A673 (cell line): ENCODE results near the gene ALG1. TPM values are rescaled to one million over a fixed set of nuclear protein-coding genes. Genes with fewer than 3 reads are reported as not detected.
A peak's percentile ranks its signal among the peaks of the same experiment; 100 is the strongest.

ENCODE experiments used
- BruUV-seq: library from RNA; stranded (reverse); fragments of 400-500 nt; replicated peaks from 2 replicates; lab custom pipeline; 2021; lab: Mats Ljungman, UMichigan
- CTCF ChIA-PET: fragments of 300-600 bp; sonication (Branson Sonifier 250); formaldehyde crosslinking; loops from one replicate; lab custom pipeline; 2022; ENCODE audit warnings: antibody characterized with exemption; lab: Charles Lee
- POLR2A ChIA-PET: fragments of 300-600 bp; sonication (Branson Sonifier 250); formaldehyde crosslinking; loops from one replicate; lab custom pipeline; 2022; ENCODE audit warnings: antibody characterized with exemption; ENCODE audit not compliant: low non-redundant PET; lab: Charles Lee
- DNase-seq: peaks from one replicate; pipeline ENCODE4 v3.0.0-alpha.2; 2015; ENCODE audit warnings: low spot score
- H3K27ac ChIP-seq: fragments of 200-600 bp; sonication (generic); 2 replicates; pipeline ENCODE4 v1.5.1; 2016; ENCODE audit warnings: mixed run types, low read depth, mild to moderate bottlenecking, mixed read lengths, antibody characterized with exemption, low read length; ENCODE audit not compliant: poor library complexity, severe bottlenecking
- H3K27me3 ChIP-seq: fragments of 200-600 bp; sonication (generic); replicated peaks from 2 replicates; pipeline ENCODE4 v1.6.1; 2017; ENCODE audit warnings: mixed run types, low read depth, mild to moderate bottlenecking, mixed read lengths, antibody characterized with exemption, low read length; ENCODE audit not compliant: insufficient read depth, poor library complexity
- H3K36me3 ChIP-seq: fragments of 200-600 bp; sonication (generic); 2 replicates; pipeline ENCODE4 v1.6.1; 2016; ENCODE audit warnings: mixed run types, mild to moderate bottlenecking, mixed read lengths, antibody characterized with exemption, low read length; ENCODE audit not compliant: insufficient read depth, poor library complexity, severe bottlenecking
- H3K4me1 ChIP-seq: fragments of 200-600 bp; sonication (generic); 2 replicates; pipeline ENCODE4 v1.6.1; 2017; ENCODE audit warnings: mixed run types, mild to moderate bottlenecking, mixed read lengths, antibody characterized with exemption, low read length; ENCODE audit not compliant: insufficient read depth, poor library complexity, severe bottlenecking
- H3K4me3 ChIP-seq: fragments of 200-600 bp; sonication (generic); 2 replicates; pipeline ENCODE4 v1.5.1; 2016; ENCODE audit warnings: low read depth, mixed run types, mild to moderate bottlenecking, mixed read lengths, low read length; ENCODE audit not compliant: poor library complexity, severe bottlenecking
- H3K9me3 ChIP-seq: fragments of 200-600 bp; sonication (generic); 2 replicates; pipeline ENCODE4 v1.6.1; 2016; ENCODE audit warnings: mixed run types, low read depth, mild to moderate bottlenecking, mixed read lengths, antibody characterized with exemption, low read length; ENCODE audit not compliant: poor library complexity, severe bottlenecking
- EZH2 ChIP-seq: fragments of 200-600 bp; sonication (generic); IDR thresholded peaks from 2 replicates; pipeline ENCODE4 v1.6.1; 2017; ENCODE audit warnings: borderline replicate concordance, low read depth, mild to moderate bottlenecking, mixed read lengths, antibody characterized with exemption, low read length; ENCODE audit not compliant: poor library complexity, severe bottlenecking
- intact Hi-C: fragments of 100-400 bp; cut with micrococcal nuclease; formaldehyde crosslinking; loops from one replicate; pipeline ENCODE4 v1.10.0; 2022; ENCODE audit not compliant: unreplicated experiment
- total RNA-seq: library from RNA; stranded (reverse); gene quantifications from 2 replicates; pipeline ENCODE4 v1.2.3, GENCODE V29; 2021
- TF ChIP-seq, protein P1 (sequence below): fragments of 300-800, 200-600 bp; sonication (generic); conservative IDR thresholded peaks from 2 replicates; pipeline ENCODE4 v1.5.1; 2017; ENCODE audit warnings: low read depth, mild to moderate bottlenecking, antibody characterized with exemption, low read length, moderate library complexity, mixed read lengths

Gene ALG1
- total RNA-seq, 1 experiment from 2014 or later: 29.8 TPM

DNA sequence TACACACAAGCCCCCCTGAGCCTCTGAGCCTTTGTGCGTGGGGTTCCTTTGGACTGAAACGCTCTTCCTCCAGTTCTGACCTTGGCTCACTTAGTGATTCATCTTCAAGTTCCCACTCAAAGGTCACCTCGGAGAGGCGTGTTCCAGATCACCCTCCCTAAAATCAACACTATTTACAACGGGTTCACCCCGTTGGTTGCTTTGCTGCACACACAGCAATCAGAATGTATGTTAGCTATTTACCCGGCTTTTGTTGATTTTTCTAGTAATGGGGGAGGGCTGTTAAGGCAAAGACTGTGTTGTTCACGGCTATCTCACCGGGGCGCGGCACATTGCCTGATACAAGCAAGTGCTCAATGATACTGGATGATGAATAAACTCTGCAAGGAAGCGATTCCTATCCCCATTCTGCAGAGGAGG lies 38.9 kb upstream of the ALG1 start:
- peaks cover 12% of the 10 kb centered on the region for H3K4me1 ChIP-seq
- TSS peak; percentile 67 for BruUV-seq
- H3K9me3 ChIP-seq: no peaks in the 10 kb centered on the region
- H3K27ac ChIP-seq: no peak overlapping the region
- no peaks in the 10 kb centered on the region for H3K36me3 ChIP-seq
- intact Hi-C loops: no loop called here
- H3K4me3 ChIP-seq: peak overlapping the region; percentile 77
- ChIA-PET CTCF (no interaction called here), POLR2A (no interaction called here)
- TF ChIP-seq, protein P1, sequence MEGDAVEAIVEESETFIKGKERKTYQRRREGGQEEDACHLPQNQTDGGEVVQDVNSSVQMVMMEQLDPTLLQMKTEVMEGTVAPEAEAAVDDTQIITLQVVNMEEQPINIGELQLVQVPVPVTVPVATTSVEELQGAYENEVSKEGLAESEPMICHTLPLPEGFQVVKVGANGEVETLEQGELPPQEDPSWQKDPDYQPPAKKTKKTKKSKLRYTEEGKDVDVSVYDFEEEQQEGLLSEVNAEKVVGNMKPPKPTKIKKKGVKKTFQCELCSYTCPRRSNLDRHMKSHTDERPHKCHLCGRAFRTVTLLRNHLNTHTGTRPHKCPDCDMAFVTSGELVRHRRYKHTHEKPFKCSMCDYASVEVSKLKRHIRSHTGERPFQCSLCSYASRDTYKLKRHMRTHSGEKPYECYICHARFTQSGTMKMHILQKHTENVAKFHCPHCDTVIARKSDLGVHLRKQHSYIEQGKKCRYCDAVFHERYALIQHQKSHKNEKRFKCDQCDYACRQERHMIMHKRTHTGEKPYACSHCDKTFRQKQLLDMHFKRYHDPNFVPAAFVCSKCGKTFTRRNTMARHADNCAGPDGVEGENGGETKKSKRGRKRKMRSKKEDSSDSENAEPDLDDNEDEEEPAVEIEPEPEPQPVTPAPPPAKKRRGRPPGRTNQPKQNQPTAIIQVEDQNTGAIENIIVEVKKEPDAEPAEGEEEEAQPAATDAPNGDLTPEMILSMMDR: no peak
- no peak for TF ChIP-seq EZH2
- no peak for DNase-seq
- H3K27me3 ChIP-seq: no peaks in the 10 kb centered on the region

GRCh38 chr16:5033256-5034166 lies 38.1 kb upstream of the ALG1 start, which contains the start of gene NAGPA:
TSS of gene NAGPA (minus strand) at chr16:5033935. CDS start at chr16:5033914, 21 bp downstream.
- BruUV-seq: no TSS peak
- TF ChIP-seq, protein P1: no peak
- TF ChIP-seq EZH2: no peak
- Histone ChIP-seq H3K9me3 (no peaks in the 10 kb centered on the region), H3K27me3 (no peaks in the 10 kb centered on the region), H3K36me3 (no peaks in the 10 kb centered on the region), H3K4me3 (peak within 1 kb of the TSS; percentile 77), H3K27ac (peak within 1 kb of the TSS; percentile 63), H3K4me1 (peaks cover 12% of the 10 kb centered on the region)
- peak; percentile 86 for DNase-seq
- intact Hi-C loops: no loop called here
- ChIA-PET CTCF (no interaction called here), POLR2A (no interaction called here)

GRCh38 chr16:5034167-5034523 lies 37.5 kb upstream of the ALG1 start:
- no peaks in the 10 kb centered on the region for H3K27me3 ChIP-seq
- H3K36me3 ChIP-seq: no peaks in the 10 kb centered on the region
- H3K27ac ChIP-seq: peak overlapping the region; percentile 63
- intact Hi-C loops: no loop called here
- TF ChIP-seq EZH2: no peak
- TF ChIP-seq, protein P1: no peak
- H3K4me1 ChIP-seq: peaks cover 12% of the 10 kb centered on the region
- POLR2A ChIA-PET: no interaction called here
- H3K9me3 ChIP-seq: no peaks in the 10 kb centered on the region
- no peak for DNase-seq
- peak overlapping the region; percentile 77 for H3K4me3 ChIP-seq
- TSS peak; percentile 94 for BruUV-seq
- CTCF ChIA-PET: no interaction called here
